ENCODE measurements around the gene INSYN1. TPM values are rescaled to one million over a fixed set of nuclear protein-coding genes. Genes with fewer than 3 reads are reported as not detected.
A peak's percentile ranks its signal among the peaks of the same experiment; 100 is the strongest.

INSYN1 gene, protein sequence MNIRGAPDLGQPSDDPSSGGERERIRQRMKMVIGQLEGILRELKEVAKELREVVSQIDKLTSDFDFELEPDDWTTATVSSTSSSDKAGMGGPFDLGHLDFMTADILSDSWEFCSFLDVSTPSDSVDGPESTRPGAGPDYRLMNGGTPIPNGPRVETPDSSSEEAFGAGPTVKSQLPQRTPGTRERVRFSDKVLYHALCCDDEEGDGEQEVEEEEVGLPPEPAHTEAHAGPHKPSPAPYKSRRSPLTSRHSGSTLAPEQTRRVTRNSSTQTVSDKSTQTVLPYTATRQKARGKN
- total RNA-seq = 10 to 100 TPM; 22.7 to 70.1 (median 45.7) TPM

DNA sequence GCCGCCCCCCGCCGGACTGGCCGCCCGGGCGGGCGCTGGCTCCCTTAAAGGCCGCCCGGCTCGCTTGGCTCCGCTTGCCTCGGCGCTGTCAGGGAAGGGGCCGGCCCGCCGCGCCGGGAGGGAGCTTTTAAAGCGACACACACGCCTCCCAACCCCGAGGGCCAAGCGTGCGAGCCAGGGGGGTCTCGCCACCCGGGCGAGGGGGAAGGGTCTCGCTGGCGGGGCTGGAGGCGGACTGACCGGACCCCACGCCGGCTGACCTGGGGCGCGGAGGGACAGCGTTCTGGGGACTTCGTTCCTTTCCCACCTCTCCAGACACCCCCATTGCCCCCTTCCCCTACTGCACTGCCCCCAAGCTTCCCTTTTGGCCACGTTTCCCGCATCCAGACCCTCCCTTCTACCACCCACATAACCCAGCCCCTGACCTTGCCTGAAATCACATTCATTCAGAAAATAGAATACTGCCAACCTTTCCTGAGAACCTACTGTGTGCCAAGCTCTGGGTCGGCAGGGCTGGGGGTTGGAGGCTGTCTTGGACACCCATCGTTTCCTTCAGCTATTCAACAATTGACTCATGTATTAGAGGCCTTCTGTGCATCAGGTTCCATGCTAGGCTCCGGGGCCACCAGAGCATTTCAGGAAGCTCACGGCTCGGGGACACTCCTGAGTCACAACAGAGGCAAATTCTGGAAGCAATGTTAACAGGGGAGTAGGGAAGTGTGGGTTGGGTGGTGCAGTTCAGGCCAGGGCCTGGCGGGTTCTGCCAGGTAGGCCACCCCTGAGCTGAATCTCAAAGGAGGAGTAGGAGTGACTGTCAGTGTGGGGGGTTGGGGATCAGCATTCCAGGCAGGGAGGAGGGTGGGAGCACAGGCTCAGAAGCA is at the start of gene INSYN1:
Gene INSYN1, minus strand, starts transcription at position 102 of the 881 bp plus-strand sequence. CDS start 2,221 bp downstream, outside the sequence.
- Histone ChIP-seq H3K9me3 (no peaks in the 10 kb centered on the region), H3K27me3 (peaks cover 25% of the 10 kb centered on the region), H3K4me1 (peaks cover 36% of the 10 kb centered on the region), H3K4me3 (peak within 1 kb of the TSS; percentile 72), H3K36me3 (no peaks in the 10 kb centered on the region), H3K27ac (peak within 1 kb of the TSS; percentile 45)
- TF ChIP-seq, protein P1, sequence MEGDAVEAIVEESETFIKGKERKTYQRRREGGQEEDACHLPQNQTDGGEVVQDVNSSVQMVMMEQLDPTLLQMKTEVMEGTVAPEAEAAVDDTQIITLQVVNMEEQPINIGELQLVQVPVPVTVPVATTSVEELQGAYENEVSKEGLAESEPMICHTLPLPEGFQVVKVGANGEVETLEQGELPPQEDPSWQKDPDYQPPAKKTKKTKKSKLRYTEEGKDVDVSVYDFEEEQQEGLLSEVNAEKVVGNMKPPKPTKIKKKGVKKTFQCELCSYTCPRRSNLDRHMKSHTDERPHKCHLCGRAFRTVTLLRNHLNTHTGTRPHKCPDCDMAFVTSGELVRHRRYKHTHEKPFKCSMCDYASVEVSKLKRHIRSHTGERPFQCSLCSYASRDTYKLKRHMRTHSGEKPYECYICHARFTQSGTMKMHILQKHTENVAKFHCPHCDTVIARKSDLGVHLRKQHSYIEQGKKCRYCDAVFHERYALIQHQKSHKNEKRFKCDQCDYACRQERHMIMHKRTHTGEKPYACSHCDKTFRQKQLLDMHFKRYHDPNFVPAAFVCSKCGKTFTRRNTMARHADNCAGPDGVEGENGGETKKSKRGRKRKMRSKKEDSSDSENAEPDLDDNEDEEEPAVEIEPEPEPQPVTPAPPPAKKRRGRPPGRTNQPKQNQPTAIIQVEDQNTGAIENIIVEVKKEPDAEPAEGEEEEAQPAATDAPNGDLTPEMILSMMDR (IDR thresholded peaks at IDR 0.05) = no peak
- TF ChIP-seq POLR2AphosphoS5 (IDR thresholded peaks at IDR 0.05) (no peak), EP300 (IDR thresholded peaks at IDR 0.05) (no peak), POLR2A (IDR thresholded peaks at IDR 0.05) (no peak)
- DNase-seq (ENCODE audit: low spot score in 2 of 2) = no peak
- WGBS = 49% methylated on average over 8 of the region's 44 CpGs

DNA sequence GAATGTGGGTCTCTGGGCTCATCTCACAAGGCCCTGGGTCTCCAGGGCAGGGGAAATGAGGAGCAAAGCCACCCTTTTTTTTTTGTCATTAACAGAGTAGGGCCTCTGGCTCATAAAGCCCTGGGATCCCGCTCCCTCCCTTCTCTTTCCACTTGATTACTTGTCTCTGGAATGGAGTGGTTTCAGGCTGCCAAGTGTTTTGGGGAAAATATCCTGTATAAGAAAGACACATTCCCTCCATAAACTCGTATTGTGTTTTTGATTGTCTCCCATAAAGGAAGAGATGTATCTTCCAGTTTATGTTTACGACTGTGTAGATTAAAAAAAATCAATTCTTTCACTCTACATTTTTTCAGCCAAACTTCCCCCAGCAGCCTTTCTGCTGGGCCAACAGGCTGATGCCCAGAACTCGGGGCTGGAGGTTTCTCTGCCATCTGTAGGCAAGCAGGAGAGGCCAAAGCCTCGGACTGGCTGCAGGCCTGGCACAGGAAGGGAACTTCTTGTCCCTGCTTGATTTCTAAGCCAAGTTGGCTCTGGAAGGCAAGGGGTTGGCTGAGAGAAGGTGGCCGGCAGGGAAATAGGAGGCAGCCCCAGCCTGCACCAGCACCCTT is 49.4 kb upstream of the INSYN1 start:
- no peaks in the 10 kb centered on the region for H3K9me3 ChIP-seq
- H3K4me3 ChIP-seq = no peak overlapping the region
- H3K36me3 ChIP-seq = no peaks in the 10 kb centered on the region
- 47% methylated on average over 6 of the region's 6 CpGs for WGBS
- peaks cover 35% of the 10 kb centered on the region for H3K4me1 ChIP-seq
- TF ChIP-seq POLR2AphosphoS5 (IDR thresholded peaks at IDR 0.05) = no peak
- TF ChIP-seq, protein P1 (IDR thresholded peaks at IDR 0.05) = no peak
- TF ChIP-seq POLR2A (IDR thresholded peaks at IDR 0.05) = no peak
- TF ChIP-seq EP300 (IDR thresholded peaks at IDR 0.05) = no peak
- peak overlapping the region; percentile 4 for H3K27ac ChIP-seq
- H3K27me3 ChIP-seq = no peaks in the 10 kb centered on the region
- DNase-seq (ENCODE audit: low spot score in 2 of 2) = no peak

DNA sequence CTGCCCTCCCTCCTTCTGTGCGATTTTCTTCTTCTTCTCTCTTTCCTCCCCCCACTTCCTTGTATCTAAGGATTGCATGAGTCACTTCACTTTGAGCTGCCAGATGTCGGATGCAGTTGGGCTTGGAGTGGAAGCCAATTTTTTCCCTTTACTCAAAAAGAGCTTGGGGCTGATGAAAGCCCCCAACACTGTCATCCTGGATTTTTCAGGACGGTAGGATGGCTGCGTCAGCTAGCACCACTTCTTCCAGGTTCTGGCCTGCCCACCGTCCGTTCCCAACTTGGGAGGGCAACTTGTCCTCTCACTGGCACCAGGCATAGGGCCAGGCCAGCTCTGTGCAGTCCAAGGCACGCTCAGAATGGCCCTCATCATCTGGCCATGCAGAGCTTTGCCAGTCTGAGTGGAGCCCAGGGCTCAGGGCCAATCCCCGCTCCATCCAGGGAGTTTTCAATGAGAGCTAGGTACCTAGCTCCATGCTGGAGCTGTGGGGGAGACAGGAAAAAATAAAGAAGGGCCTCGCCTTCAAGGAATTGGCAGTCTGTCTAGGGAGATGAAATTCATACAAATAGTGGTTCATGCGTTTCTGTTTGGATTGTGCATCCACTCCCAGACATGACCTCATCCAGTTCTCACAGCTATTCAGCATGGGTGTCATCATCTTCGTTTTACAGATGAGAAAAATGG is 47.7 kb upstream of the INSYN1 start:
- Histone ChIP-seq H3K36me3 (no peaks in the 10 kb centered on the region), H3K27ac (peak overlapping the region; percentile 33), H3K27me3 (no peaks in the 10 kb centered on the region), H3K9me3 (no peaks in the 10 kb centered on the region), H3K4me1 (peaks cover 38% of the 10 kb centered on the region), H3K4me3 (no peak overlapping the region)
- DNase-seq (ENCODE audit: low spot score in 2 of 2) = no peak
- no peak for TF ChIP-seq EP300 (IDR thresholded peaks at IDR 0.05)
- no peak for TF ChIP-seq POLR2AphosphoS5 (IDR thresholded peaks at IDR 0.05)
- TF ChIP-seq POLR2A (IDR thresholded peaks at IDR 0.05) = no peak
- 31% methylated on average over 11 of the region's 11 CpGs for WGBS

DNA sequence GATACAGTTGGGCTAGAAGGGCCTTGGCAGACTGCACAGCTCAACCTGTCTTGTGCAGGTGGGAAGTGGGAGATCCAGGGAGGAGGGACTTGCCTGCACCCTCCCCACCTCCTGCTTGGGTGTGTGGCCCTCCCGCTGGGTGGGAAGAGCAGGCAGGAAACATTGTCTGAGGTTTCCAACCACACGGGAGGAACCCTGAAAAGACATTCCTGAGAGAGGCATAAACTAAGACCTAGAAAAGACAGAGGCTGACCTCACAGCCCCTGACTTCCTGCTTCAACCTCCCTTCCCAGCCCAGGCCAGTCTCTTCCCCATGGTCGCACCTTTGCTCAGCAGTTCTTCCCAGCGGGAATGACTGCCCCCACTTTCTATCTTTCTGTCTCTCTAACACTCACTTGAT is 46.3 kb upstream of the INSYN1 start:
- H3K27me3 ChIP-seq = no peaks in the 10 kb centered on the region
- DNase-seq (ENCODE audit: low spot score in 2 of 2) = no peak
- no peaks in the 10 kb centered on the region for H3K36me3 ChIP-seq
- TF ChIP-seq, protein P1 (IDR thresholded peaks at IDR 0.05) = no peak
- no peak for TF ChIP-seq POLR2AphosphoS5 (IDR thresholded peaks at IDR 0.05)
- no peak for TF ChIP-seq POLR2A (IDR thresholded peaks at IDR 0.05)
- no peak for TF ChIP-seq EP300 (IDR thresholded peaks at IDR 0.05)
- H3K27ac ChIP-seq = no peak overlapping the region
- H3K4me1 ChIP-seq = peaks cover 38% of the 10 kb centered on the region
- 87% methylated on average over 2 of the region's 4 CpGs for WGBS
- no peaks in the 10 kb centered on the region for H3K9me3 ChIP-seq
- H3K4me3 ChIP-seq = no peak overlapping the region

DNA sequence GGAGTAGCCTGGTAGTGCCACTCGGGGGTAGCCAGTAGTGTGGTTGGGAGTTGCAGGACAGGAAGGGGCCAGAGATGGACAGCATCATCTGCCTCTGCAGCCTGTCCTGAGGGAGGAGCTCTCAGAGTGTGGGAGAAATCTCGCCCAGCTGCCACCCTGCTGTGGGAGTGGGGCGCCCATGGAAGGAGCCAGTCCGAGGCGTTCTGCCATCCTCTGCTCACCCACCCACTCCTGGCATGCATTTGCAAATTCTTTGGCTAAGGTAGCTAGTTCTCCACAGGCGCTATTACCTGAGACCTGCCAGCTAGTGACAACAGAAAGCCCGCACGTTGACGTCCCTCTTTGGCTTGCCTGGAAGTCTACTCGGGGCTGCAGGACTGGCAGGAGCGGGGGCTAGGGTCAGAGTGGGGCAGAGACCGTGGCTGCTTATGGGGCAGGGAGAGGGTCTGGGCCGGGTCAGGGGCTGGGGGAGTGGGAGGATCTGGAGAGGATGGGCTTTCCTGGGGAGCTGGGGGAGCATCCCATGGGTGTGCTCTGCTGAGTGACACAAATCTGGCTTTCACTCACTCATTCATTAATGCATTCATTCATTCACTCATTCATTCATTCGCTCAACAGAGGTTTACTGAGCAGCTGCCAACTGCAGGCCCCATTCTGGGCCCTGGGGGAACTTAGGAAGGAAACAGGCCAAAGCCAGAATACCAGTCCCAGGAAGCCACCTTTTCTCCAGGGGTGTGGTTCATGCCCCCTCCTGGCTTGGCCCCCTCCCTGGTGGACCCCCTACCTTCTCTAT is 44.4 kb upstream of the INSYN1 start:
- H3K27me3 ChIP-seq = no peaks in the 10 kb centered on the region
- peaks cover 35% of the 10 kb centered on the region for H3K4me1 ChIP-seq
- H3K4me3 ChIP-seq = no peak overlapping the region
- no peak for TF ChIP-seq POLR2A (IDR thresholded peaks at IDR 0.05)
- no peak for TF ChIP-seq POLR2AphosphoS5 (IDR thresholded peaks at IDR 0.05)
- TF ChIP-seq, protein P1 (IDR thresholded peaks at IDR 0.05) = no peak
- no peak for TF ChIP-seq EP300 (IDR thresholded peaks at IDR 0.05)
- H3K9me3 ChIP-seq = no peaks in the 10 kb centered on the region
- WGBS = 58% methylated on average over 14 of the region's 14 CpGs
- no peak overlapping the region for H3K27ac ChIP-seq
- no peaks in the 10 kb centered on the region for H3K36me3 ChIP-seq
- no peak for DNase-seq (ENCODE audit: low spot score in 2 of 2)
